NCI-H526 treated with DMSO at 0.1 percent for 48 hours (cell line): Measurements from ENCODE around the gene EHBP1.
"Not testable (repeated sequence)": the region's sequence is repeated elsewhere in the genome, so short reads cannot be mapped to it uniquely, and the experiment has no call there.

Experiments used
- DNase-seq: peaks from one replicate; lab custom pipeline; 2025; lab: John Stamatoyannopoulos, UW

Gene EHBP1

GRCh38 chr2:62705859-62706720 lies 577 bp downstream of the EHBP1 start:
- DNase-seq, result peak; percentile 71

- DNase-seq, result peak; percentile 19
Observed at GRCh38 chr2:62706721-62707521, 1.4 kb downstream of the EHBP1 start.

- no peak for DNase-seq
Observed at GRCh38 chr2:62708751-62709150, 3.2 kb downstream of the EHBP1 start.

- no peak for DNase-seq
Observed at GRCh38 chr2:62711832-62712494, 6.5 kb downstream of the EHBP1 start.

GRCh38 chr2:62713196-62713595 lies 7.7 kb downstream of the EHBP1 start:
- not testable (repeated sequence) for DNase-seq

GRCh38 chr2:62713837-62714236 lies 8.3 kb downstream of the EHBP1 start:
- DNase-seq, result no peak

GRCh38 chr2:62716768-62717167 lies 11.3 kb downstream of the EHBP1 start:
- DNase-seq, result no peak

GRCh38 chr2:62717503-62718081 lies 12.1 kb downstream of the EHBP1 start:
- DNase-seq, result no peak

- DNase-seq, result no peak
Observed at GRCh38 chr2:62718225-62718822, 12.8 kb downstream of the EHBP1 start.

GRCh38 chr2:62719757-62720156 lies 14.2 kb downstream of the EHBP1 start:
- no peak for DNase-seq

GRCh38 chr2:62722679-62723078 lies 17.2 kb downstream of the EHBP1 start:
- DNase-seq, result no peak

- DNase-seq, result no peak
Observed at GRCh38 chr2:62723253-62723652, 17.7 kb downstream of the EHBP1 start.

- no peak for DNase-seq
Observed at GRCh38 chr2:62724106-62724505, 18.6 kb downstream of the EHBP1 start.

- peak; percentile 96 for DNase-seq
Observed at GRCh38 chr2:62724886-62725711, 19.6 kb downstream of the EHBP1 start.

GRCh38 chr2:62725712-62726055 lies 20.2 kb downstream of the EHBP1 start:
- DNase-seq, result no peak

GRCh38 chr2:62727259-62727867 lies 21.9 kb downstream of the EHBP1 start:
- peak; percentile 60 for DNase-seq

GRCh38 chr2:62727876-62728566 lies 22.5 kb downstream of the EHBP1 start:
- peak; percentile 13 for DNase-seq

- no peak for DNase-seq
Observed at GRCh38 chr2:62731275-62731674, 25.8 kb downstream of the EHBP1 start.

- DNase-seq, result no peak
Observed at GRCh38 chr2:62732262-62732777, 26.8 kb downstream of the EHBP1 start.

- DNase-seq, result no peak
Observed at GRCh38 chr2:62733546-62733945, 28.0 kb downstream of the EHBP1 start.
